Kasumi-1 (cell line): ENCODE measurements around the gene TLX2.

Source experiments
- DNase-seq, 2 experiments: peaks; one replicate each; lab custom pipeline; 2025; lab: John Stamatoyannopoulos, UW

The TLX2 gene

DNA sequence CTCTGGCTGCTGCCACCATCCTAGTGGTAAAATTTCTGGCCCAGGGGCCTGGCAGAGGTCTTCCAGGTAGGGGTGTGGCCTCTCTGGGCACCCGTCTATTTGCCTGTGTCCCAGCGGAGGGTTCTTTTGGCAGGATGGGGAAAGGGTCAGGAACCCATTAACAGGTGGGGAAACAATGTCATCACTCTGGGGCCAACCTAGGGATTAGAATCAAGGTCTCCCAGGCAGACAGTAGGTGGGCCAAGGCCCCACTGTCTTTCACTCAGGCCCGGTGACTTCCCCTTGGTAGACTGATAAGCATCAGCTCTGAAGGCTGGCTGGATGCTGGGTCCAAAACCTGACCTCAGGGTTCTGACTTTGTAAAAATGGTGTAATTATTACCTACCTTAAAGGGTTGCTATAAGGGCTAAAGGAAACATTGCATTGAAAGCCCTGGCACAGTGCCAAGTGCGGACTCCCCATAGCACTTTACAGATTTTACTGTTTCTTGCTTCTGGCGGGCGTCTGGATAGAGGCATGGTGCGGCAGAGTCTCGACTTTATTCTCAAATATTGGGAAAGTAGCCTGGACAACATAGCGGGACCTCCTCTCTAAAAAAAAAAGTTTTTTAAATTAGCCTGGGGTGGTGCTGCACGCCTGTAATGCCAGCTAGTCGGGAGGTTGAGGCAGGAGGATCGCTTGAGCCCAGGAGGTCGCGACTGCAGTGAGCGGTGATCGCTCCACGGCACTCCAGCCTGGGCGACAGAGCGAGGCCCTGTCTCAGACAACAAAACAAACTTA lies 17.1 kb upstream of the TLX2 start:
- DNase-seq = no peak

DNA sequence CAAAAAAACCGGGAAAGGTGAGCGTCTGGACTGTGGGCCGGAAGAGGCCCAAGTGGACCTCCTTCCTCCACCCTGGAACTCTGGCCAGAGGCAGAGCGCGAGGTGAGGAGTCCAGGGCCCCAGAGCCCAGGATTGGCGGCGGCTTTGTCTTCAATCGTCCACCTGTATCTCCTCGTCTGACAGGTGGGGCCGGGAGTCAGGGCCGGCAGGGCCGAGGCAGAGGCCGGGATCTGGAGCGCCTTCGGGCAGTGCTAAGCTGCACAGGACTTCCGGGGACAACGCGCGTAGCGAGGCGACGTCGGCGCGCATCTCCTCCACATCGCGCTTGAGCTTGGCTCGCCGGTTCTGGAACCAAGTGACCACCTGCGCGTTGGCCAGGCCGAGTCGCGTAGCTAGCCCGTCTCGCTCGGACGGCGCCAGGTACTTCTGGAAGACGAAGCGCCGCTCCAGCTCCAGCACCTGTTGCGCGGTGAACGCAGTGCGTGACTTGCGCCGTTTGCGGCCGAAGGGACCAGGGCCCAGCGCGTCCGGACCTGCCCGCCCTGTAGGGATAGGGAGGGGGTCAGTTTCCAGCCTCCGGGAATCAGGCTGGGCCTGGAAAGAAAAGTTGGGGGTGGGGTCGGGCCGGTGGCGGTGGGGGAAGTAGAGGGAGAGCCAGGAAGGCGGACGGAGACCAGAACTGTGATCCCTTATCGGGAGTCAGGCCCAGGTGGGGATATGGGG lies 16.3 kb upstream of the TLX2 start:
- DNase-seq = no peak

DNA sequence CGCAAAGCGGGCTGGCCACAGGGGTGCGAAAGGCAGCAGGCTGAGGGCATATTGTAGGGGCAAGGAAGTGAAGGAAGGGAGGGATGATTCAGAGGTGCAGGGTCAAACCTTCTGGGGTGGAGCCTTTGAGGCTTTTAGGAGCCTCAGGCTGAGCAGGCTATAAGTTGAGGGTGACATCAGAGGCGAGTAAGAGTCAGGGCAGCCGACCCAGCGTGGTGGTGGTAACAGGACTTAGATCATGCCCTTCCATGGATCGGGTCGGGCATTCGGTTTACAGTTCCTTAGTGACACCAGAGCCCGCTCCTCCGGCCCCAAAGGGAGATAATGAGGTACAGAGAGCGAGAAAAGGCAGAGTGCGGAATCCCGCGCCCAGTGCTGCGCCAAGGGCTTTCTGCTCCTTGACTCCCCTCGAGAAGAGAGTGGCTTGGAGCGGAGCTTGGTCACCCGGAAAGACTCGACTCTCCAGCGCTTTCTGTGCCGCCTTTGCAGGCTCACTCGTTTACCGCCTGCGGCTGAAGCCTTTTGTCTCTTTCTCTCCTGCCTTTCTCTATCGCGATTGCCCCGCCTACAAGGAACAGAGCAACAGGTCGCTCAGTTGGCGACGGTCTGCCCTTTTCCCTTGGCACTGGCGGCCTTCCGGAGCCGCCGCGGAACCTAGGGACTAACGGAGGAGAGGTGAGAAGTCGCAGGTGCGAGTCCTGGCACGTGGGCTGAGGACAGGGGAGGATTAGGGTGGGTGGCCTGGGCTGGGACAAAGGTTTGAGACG lies 15.6 kb upstream of the TLX2 start:
- DNase-seq = peak; percentile 57 to 65

- DNase-seq = peak; percentile 65 to 66
Observed at GRCh38 chr2:74499267-74499939, 14.8 kb upstream of the TLX2 start, which contains the start of gene LBX2. Gene LBX2 (minus strand): TSS chr2:74499603. CDS start chr2:74499537, 66 bp downstream.

DNA sequence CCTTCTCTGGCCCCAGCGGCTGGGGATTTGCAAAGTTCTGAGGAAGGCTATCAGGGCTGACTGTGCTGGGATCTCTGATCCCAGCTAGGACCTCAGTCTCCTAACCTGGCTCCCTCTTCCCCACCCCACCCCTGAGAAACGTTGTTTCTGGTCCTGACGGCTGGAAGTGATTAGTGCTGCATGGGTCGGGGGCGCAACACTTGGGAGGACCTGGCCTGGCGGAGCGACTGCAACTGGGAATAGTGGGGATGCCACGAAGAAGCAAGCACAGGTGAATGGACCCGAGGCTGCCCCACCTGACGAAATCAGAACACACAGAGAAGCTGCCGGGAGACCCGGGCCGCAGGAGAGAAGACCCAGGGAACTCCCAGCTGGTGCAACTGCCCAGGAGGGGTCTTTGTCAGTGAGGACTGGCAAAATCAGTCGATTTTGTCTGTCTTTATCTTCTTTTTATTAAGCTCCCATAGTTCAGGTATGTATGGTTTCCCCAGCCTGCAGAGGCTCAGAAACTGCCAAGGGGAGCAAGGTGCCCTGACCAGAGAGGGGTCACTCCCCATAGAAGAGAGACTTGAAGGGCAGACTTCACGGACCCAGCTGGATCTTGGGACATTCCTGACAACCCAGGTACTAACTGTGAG lies 14.2 kb upstream of the TLX2 start:
- no peak for DNase-seq

- DNase-seq = no peak
Observed at GRCh38 chr2:74500578-74500946, 13.7 kb upstream of the TLX2 start.

- no peak for DNase-seq
Observed at GRCh38 chr2:74501335-74502071, 12.7 kb upstream of the TLX2 start.

DNA sequence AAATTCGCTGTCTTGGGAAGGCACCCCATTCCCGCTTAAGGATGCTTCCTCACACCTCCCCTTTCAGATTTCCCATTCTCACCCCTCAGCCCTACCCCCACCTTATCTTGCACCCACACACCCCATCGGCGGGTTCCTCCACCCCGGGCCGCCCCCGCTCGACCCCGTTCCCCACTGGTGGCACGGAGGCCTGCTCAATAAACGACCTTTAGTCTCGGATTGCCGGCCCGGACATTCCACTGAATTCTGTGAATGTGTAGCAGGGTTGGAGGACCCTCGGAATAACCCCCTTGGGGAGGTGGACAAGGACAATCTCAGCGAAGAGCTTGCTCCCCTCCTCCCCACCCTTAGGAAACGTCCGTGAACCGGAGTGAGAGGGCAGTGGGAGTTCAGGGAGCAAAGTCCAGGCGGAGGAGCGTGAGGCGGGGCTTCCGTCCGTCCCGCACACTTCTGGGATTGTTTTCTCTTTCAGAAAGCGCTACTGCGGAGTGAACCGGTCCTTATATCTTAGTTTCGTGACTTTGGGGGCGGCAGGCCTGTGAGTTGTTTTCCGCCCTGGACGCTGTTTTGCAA lies 12.0 kb upstream of the TLX2 start:
- peak in 1 of 2 experiments; percentile 25 for DNase-seq

DNA sequence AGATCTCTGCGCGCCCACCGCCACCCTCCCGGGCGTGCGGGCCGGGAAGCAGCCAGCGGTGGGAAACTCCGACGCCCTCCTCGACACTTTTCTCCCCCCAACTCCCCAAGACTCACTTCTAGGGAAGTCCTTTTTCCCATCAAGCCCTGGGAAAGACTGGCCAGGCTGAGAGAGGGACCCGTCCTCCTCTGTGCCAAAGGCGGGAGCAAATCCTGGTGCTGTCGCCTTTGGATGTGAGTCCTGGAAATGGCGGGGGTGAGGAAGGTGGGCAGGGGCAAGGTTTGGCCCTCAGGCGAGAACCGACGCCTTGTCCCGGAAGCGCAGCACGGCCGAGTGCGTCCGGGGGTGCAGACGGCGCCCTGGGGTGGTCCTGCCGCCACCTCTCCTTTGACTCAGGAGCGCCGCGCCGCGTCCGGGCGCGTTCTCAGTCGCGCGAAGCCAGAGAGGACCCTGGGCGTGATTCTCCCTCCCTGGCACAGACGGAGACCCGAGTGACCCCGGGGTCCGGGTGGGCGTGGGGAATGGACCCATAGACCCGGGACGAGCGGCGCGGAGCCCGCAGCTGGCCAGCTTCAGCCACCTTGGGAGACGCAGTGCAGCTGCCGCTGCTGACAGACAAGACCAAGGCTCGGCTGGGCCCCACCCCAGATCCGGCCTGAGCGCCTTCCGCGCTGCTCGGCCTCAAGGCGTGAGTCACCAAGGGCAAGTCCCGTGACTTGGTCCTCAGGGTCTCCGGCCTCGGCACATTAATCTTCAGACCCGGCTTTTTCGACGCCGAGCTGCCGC lies 11.3 kb upstream of the TLX2 start:
- DNase-seq = peak; percentile 56 to 75

GRCh38 chr2:74503506-74504475 lies 10.5 kb upstream of the TLX2 start:
- no peak for DNase-seq

DNA sequence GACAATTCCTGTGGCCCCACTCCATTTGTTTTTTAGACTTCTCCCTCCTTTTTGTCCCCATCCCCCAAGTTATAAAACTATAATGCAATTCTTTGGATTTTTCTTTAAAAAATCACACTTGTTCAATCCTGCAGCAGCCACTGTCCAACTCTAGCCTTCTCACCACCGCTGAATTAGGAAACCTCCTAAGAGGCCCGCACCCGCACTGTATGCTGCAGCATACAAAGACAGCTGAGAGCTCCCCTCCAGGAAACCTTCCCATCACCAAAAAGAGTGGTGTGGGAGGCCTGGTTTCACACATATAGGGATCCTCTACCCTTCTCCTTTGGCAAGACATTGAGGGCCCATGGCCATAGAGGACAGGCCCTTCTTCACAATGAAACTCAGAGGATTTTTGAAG lies 9.7 kb upstream of the TLX2 start:
- no peak for DNase-seq

DNA sequence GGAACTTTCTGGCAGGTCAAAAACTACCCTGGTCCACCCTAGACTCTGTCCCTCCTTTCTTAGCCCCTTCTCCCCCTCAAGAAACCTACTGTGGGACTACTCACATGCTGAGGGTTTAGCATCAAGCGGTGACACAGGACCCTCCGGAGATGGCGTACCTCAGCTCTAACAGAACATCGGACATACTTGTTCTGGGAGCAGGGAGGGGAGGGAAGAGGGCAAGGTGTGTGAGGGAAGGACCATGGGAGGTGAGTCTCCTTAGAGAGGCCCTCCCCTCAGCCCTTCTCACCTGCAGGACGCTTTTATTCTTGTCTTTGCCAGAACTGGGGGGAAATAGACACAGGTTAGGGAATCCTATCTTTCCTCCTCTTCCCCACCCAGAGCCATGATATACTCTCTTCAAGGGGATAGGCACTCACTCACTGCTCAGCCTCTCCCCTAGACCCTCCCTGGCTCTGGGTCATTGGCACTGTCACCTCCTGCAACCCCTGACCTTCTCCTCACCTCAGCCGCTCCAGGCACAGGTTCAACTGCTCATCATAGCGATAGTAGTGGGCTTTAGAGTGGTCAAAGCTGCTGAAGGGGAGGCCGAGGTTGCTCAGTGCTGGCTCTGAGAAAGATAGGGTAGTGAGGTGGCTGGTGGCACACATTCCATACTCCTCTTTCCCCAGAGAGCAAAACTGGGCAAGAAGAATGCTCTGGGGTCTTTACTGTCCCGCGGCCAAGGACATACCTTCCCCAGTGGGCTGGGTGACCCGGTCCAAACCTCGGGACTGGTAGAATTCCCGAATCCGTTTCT lies 8.6 kb upstream of the TLX2 start:
- no peak for DNase-seq

DNA sequence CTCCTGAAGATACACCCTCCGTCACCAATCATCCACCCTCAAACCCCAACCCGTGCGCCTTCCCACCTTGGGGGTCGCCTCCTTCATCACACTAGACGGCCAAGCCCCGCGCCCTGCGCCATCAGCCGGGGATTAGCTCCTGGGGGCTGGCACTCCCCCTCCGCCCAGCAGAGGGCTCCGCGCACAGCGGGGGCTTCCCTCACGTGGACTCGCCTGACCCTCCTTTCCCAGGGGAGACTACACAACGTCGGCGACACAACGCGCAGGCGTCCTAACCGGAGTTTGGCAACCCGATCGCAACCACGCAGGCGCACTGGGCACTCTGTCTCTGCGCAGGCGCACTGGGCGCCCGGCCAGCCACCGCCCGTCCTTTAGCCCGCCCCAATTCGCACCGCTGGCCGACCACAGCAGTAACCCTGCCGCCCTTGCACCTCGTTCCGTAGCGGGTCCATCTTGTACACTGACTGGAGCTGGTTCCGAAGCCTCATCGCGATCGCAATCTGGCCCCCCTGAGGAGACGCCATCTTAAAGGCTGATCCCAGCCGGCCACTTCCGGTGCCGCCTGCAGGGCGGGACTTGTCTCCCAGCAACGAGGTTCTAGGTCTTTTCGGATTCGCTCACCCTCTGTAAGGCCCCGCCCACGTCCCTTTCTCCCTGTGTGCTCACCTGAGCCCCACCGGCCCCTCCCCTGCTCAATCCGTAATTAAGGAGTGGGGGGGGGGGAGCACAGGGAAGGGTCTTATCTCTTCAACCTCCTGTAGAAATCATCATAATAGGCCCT lies 6.9 kb upstream of the TLX2 start, which contains the start of gene PCGF1:
PCGF1 (minus strand) TSS at position 551 of the 781 bp plus-strand sequence; CDS start at position 524, 27 bp downstream.
- peak; percentile 95 to 96 for DNase-seq

- peak; percentile 40 to 51 for DNase-seq
Observed at GRCh38 chr2:74507926-74508520, 6.2 kb upstream of the TLX2 start.

GRCh38 chr2:74510272-74510671 lies 4.0 kb upstream of the TLX2 start:
- DNase-seq = no peak
